ENCODE results near the gene MCUB.

- TF ChIP-seq PATZ1 (tag by site-specific recombination; IDR thresholded peaks at IDR 0.05): 0 out of 2 replicates have a peak, but pooled peaks have one; percentile 32
- TF ChIP-seq, protein P1, sequence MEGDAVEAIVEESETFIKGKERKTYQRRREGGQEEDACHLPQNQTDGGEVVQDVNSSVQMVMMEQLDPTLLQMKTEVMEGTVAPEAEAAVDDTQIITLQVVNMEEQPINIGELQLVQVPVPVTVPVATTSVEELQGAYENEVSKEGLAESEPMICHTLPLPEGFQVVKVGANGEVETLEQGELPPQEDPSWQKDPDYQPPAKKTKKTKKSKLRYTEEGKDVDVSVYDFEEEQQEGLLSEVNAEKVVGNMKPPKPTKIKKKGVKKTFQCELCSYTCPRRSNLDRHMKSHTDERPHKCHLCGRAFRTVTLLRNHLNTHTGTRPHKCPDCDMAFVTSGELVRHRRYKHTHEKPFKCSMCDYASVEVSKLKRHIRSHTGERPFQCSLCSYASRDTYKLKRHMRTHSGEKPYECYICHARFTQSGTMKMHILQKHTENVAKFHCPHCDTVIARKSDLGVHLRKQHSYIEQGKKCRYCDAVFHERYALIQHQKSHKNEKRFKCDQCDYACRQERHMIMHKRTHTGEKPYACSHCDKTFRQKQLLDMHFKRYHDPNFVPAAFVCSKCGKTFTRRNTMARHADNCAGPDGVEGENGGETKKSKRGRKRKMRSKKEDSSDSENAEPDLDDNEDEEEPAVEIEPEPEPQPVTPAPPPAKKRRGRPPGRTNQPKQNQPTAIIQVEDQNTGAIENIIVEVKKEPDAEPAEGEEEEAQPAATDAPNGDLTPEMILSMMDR (tag by site-specific recombination; IDR thresholded peaks at IDR 0.05): no peak
Observed at GRCh38 chr4:109559983-109560686, at the start of gene MCUB.
